ENCODE measurements around the gene GLIPR1. TPM values are rescaled to one million over a fixed set of nuclear protein-coding genes. Genes with fewer than 3 reads are reported as not detected.
"Not testable (repeated sequence)": the region's sequence is repeated elsewhere in the genome, so short reads cannot be mapped to it uniquely, and the experiment has no call there.

GLIPR1 gene
- total RNA-seq, 2 donors from 2014 or later, result 6.3 to 10.0 TPM

- Mint-ChIP-seq H3K36me3 (ENCODE audit: insufficient read depth in 2 of 2) (peaks cover 5 to 14% of the 10 kb centered on the region in 2 donors), H3K27me3 (ENCODE audit: low read depth) (no peaks in the 10 kb centered on the region), H3K4me1 (ENCODE audit: low read depth) (peaks cover 34% of the 10 kb centered on the region), H3K27ac (no peak overlapping the region), H3K4me3 (no peak overlapping the region), H3K9me3 (no peaks in the 10 kb centered on the region)
- ATAC-seq (replicated peaks in 1 of 2) (peak in 1 of 2 donors; percentile 28), DNase-seq (no peak)
Measured at GRCh38 chr12:75505706-75506312, 25.3 kb downstream of the GLIPR1 start.

GRCh38 chr12:75507086-75507485 lies 26.5 kb downstream of the GLIPR1 start:
- Mint-ChIP-seq H3K27me3 (ENCODE audit: low read depth) (no peaks in the 10 kb centered on the region), H3K4me1 (ENCODE audit: low read depth) (peaks cover 45% of the 10 kb centered on the region), H3K4me3 (no peak overlapping the region), H3K27ac (peak overlapping the region; percentile 44), H3K9me3 (no peaks in the 10 kb centered on the region), H3K36me3 (ENCODE audit: insufficient read depth in 2 of 2) (peaks cover 8 to 20% of the 10 kb centered on the region in 2 donors)
- DNase-seq (no peak), ATAC-seq (replicated peaks in 1 of 2) (no peak)

GRCh38 chr12:75508159-75508558 lies 27.6 kb downstream of the GLIPR1 start:
- Mint-ChIP-seq H3K27me3 (ENCODE audit: low read depth) (no peaks in the 10 kb centered on the region), H3K9me3 (no peaks in the 10 kb centered on the region), H3K4me1 (ENCODE audit: low read depth) (peaks cover 47% of the 10 kb centered on the region), H3K36me3 (ENCODE audit: insufficient read depth in 2 of 2) (peaks cover 8 to 20% of the 10 kb centered on the region in 2 donors), H3K4me3 (peak overlapping the region in 1 of 2 donors; percentile 34), H3K27ac (peak overlapping the region; percentile 45)
- ATAC-seq (replicated peaks in 1 of 2), result no peak
- no peak for DNase-seq

GRCh38 chr12:75509621-75510020 lies 29.1 kb downstream of the GLIPR1 start:
- Mint-ChIP-seq H3K27ac (peak overlapping the region; percentile 99), H3K4me3 (peak overlapping the region; percentile 99 to 100), H3K9me3 (no peaks in the 10 kb centered on the region), H3K4me1 (ENCODE audit: low read depth) (peaks cover 47% of the 10 kb centered on the region), H3K27me3 (ENCODE audit: low read depth) (no peaks in the 10 kb centered on the region), H3K36me3 (ENCODE audit: insufficient read depth in 2 of 2) (peaks cover 6 to 15% of the 10 kb centered on the region in 2 donors)
- ATAC-seq (replicated peaks in 1 of 2), result no peak
- no peak for DNase-seq

- no peaks in the 10 kb centered on the region for H3K9me3 Mint-ChIP-seq
- peaks cover 47% of the 10 kb centered on the region for H3K4me1 Mint-ChIP-seq (ENCODE audit: low read depth)
- peak; percentile 85 to 90 for DNase-seq
- peak within 1 kb of the TSS; percentile 99 for H3K27ac Mint-ChIP-seq
- H3K27me3 Mint-ChIP-seq (ENCODE audit: low read depth), result no peaks in the 10 kb centered on the region
- peak; percentile 96 to 98 for ATAC-seq (replicated peaks in 1 of 2)
- H3K4me3 Mint-ChIP-seq, result peak within 1 kb of the TSS; percentile 99 to 100
- peaks cover 4 to 8% of the 10 kb centered on the region in 2 donors for H3K36me3 Mint-ChIP-seq (ENCODE audit: insufficient read depth in 2 of 2)
Measured at GRCh38 chr12:75511116-75512048, 30.8 kb downstream of the GLIPR1 start, which contains the start of gene KRR1. Gene KRR1 (minus strand): TSS chr12:75511609. CDS start chr12:75511597, 12 bp downstream.

GRCh38 chr12:75521224-75521623 lies 40.7 kb downstream of the GLIPR1 start:
- peaks cover 43% of the 10 kb centered on the region for H3K27me3 Mint-ChIP-seq (ENCODE audit: low read depth)

GRCh38 chr12:75522124-75522523 lies 41.6 kb downstream of the GLIPR1 start:
- not testable (repeated sequence) for H3K36me3 Mint-ChIP-seq (ENCODE audit: insufficient read depth in 2 of 2); H3K9me3 Mint-ChIP-seq; H3K4me3 Mint-ChIP-seq; DNase-seq; H3K27ac Mint-ChIP-seq; ATAC-seq (replicated peaks in 1 of 2); H3K4me1 Mint-ChIP-seq (ENCODE audit: low read depth)
- peaks cover 51% of the 10 kb centered on the region for H3K27me3 Mint-ChIP-seq (ENCODE audit: low read depth)

More at GRCh38 chr12:75521224-75521623, 40.7 kb downstream of the GLIPR1 start:
- not testable (repeated sequence) for H3K4me1 Mint-ChIP-seq (ENCODE audit: low read depth); H3K36me3 Mint-ChIP-seq (ENCODE audit: insufficient read depth in 2 of 2); H3K9me3 Mint-ChIP-seq; H3K27ac Mint-ChIP-seq; H3K4me3 Mint-ChIP-seq; ATAC-seq (replicated peaks in 1 of 2); DNase-seq

- no peak for DNase-seq
- peaks cover 4 to 6% of the 10 kb centered on the region in 2 donors for H3K36me3 Mint-ChIP-seq (ENCODE audit: insufficient read depth in 2 of 2)
- H3K27me3 Mint-ChIP-seq (ENCODE audit: low read depth), result peaks cover 54% of the 10 kb centered on the region
- no peak for ATAC-seq (replicated peaks in 1 of 2)
- H3K9me3 Mint-ChIP-seq, result peaks cover 1 to 4% of the 10 kb centered on the region in 2 donors
- H3K4me1 Mint-ChIP-seq (ENCODE audit: low read depth), result peaks cover 13% of the 10 kb centered on the region
- H3K27ac Mint-ChIP-seq, result no peak overlapping the region
- no peak overlapping the region for H3K4me3 Mint-ChIP-seq
Measured at GRCh38 chr12:75525263-75525662, 44.7 kb downstream of the GLIPR1 start.

GRCh38 chr12:75526655-75527511 lies 46.3 kb downstream of the GLIPR1 start:
- Mint-ChIP-seq H3K27me3 (ENCODE audit: low read depth) (peaks cover 49% of the 10 kb centered on the region), H3K27ac (no peak overlapping the region), H3K4me1 (ENCODE audit: low read depth) (peaks cover 13% of the 10 kb centered on the region), H3K36me3 (ENCODE audit: insufficient read depth in 2 of 2) (peaks cover 0 to 5% of the 10 kb centered on the region in 2 donors), H3K9me3 (peaks cover 0 to 1% of the 10 kb centered on the region in 2 donors), H3K4me3 (no peak overlapping the region)
- peak; percentile 10 to 12 for DNase-seq
- peak; percentile 75 to 76 for ATAC-seq (replicated peaks in 1 of 2)

GRCh38 chr12:75528272-75528671 lies 47.7 kb downstream of the GLIPR1 start:
- peaks cover 13% of the 10 kb centered on the region for H3K4me1 Mint-ChIP-seq (ENCODE audit: low read depth)
- no peak overlapping the region for H3K27ac Mint-ChIP-seq
- H3K4me3 Mint-ChIP-seq, result no peak overlapping the region
- no peaks in the 10 kb centered on the region for H3K36me3 Mint-ChIP-seq (ENCODE audit: insufficient read depth in 2 of 2)
- no peak for DNase-seq
- no peak for ATAC-seq (replicated peaks in 1 of 2)
- peaks cover 41% of the 10 kb centered on the region for H3K27me3 Mint-ChIP-seq (ENCODE audit: low read depth)
- peaks cover 0 to 1% of the 10 kb centered on the region in 2 donors for H3K9me3 Mint-ChIP-seq

GRCh38 chr12:75528692-75529091 lies 48.1 kb downstream of the GLIPR1 start:
- H3K36me3 Mint-ChIP-seq (ENCODE audit: insufficient read depth in 2 of 2), result no peaks in the 10 kb centered on the region
- peaks cover 41% of the 10 kb centered on the region for H3K27me3 Mint-ChIP-seq (ENCODE audit: low read depth)
- peaks cover 0 to 1% of the 10 kb centered on the region in 2 donors for H3K9me3 Mint-ChIP-seq
- peaks cover 13% of the 10 kb centered on the region for H3K4me1 Mint-ChIP-seq (ENCODE audit: low read depth)
- DNase-seq (no peak), ATAC-seq (replicated peaks in 1 of 2) (no peak)
- no peak overlapping the region for H3K27ac Mint-ChIP-seq
- H3K4me3 Mint-ChIP-seq, result no peak overlapping the region

GRCh38 chr12:75529316-75529715 lies 48.8 kb downstream of the GLIPR1 start:
- peaks cover 41% of the 10 kb centered on the region for H3K27me3 Mint-ChIP-seq (ENCODE audit: low read depth)
- H3K9me3 Mint-ChIP-seq, result peaks cover 0 to 1% of the 10 kb centered on the region in 2 donors
- no peak overlapping the region for H3K27ac Mint-ChIP-seq
- H3K4me3 Mint-ChIP-seq, result no peak overlapping the region
- DNase-seq (no peak), ATAC-seq (replicated peaks in 1 of 2) (no peak)
- H3K36me3 Mint-ChIP-seq (ENCODE audit: insufficient read depth in 2 of 2), result no peaks in the 10 kb centered on the region
- peaks cover 13% of the 10 kb centered on the region for H3K4me1 Mint-ChIP-seq (ENCODE audit: low read depth)

All from activated T-cell treated with anti-CD3 and anti-CD28 coated beads, Interleukin-2, amount 50 U/mL, for 72 hours (primary cell).